ENCODE results near the gene PLEKHH2. TPM values are rescaled to one million over a fixed set of nuclear protein-coding genes. Genes with fewer than 3 reads are reported as not detected.

Gene PLEKHH2
- total and polyA plus RNA-seq, 2 of the 13 experiments (the other 11 are each of a cell fraction or from before 2014, with no cell fraction given): 1.1 to 3.0 TPM

GRCh38 chr2:43605851-43606250, 31.2 kb upstream of the PLEKHH2 start (continued):
- TF ChIP-seq SIX4 (CRISPR knock-in tag; IDR thresholded peaks at IDR 0.05) (peak; percentile 81), ZKSCAN8 (CRISPR knock-in tag; IDR thresholded peaks at IDR 0.05; ENCODE audit: borderline replicate concordance) (no peak), ZNF136 (CRISPR knock-in tag; IDR thresholded peaks at IDR 0.05; ENCODE audit: low read depth) (no peak), ZHX2 (IDR thresholded peaks at IDR 0.05; ENCODE audit: low read depth) (no peak), ZHX2 (CRISPR knock-in tag; IDR thresholded peaks at IDR 0.05; ENCODE audit: borderline replicate concordance) (no peak), NFATC3 (CRISPR knock-in tag; IDR thresholded peaks at IDR 0.05) (no peak), U2AF2 (IDR thresholded peaks at IDR 0.05; ENCODE audit: low read depth, low read length) (no peak), ARID5B (CRISPR knock-in tag; IDR thresholded peaks at IDR 0.05) (no peak), ARNT (IDR thresholded peaks at IDR 0.05) (no peak), UBTF (CRISPR knock-in tag; IDR thresholded peaks at IDR 0.05) (no peak), ZBTB26 (CRISPR knock-in tag; IDR thresholded peaks at IDR 0.05; ENCODE audit: borderline replicate concordance) (no peak), TFDP1 (CRISPR knock-in tag; IDR thresholded peaks at IDR 0.05; ENCODE audit: borderline replicate concordance) (no peak)
